Esophagus squamous epithelium (tissue), 4 donors: Measurements from ENCODE around the gene BZW1.

Source experiments
- POLR2A ChIP-seq, 4 donors: fragments of 450-650 bp; IDR thresholded peaks; one replicate each; pipeline ENCODE4 v1.6.1; 2017; ENCODE audit warnings: antibody characterized with exemption in 4 of 4, mild to moderate bottlenecking in 4 of 4, moderate library complexity in 3 of 4
- TF ChIP-seq, protein P1 (sequence below), 6 experiments: fragments of 450-650 bp in 4 of 6; fragments of 200-600 bp in 2 of 6; sonication (generic) in 2 of 6; IDR thresholded peaks; one replicate each; pipeline ENCODE4 v1.5.1; 2016 to 2019; ENCODE audit warnings: antibody characterized with exemption in 6 of 6, mild to moderate bottlenecking in 4 of 6, moderate library complexity in 4 of 6

DNA sequence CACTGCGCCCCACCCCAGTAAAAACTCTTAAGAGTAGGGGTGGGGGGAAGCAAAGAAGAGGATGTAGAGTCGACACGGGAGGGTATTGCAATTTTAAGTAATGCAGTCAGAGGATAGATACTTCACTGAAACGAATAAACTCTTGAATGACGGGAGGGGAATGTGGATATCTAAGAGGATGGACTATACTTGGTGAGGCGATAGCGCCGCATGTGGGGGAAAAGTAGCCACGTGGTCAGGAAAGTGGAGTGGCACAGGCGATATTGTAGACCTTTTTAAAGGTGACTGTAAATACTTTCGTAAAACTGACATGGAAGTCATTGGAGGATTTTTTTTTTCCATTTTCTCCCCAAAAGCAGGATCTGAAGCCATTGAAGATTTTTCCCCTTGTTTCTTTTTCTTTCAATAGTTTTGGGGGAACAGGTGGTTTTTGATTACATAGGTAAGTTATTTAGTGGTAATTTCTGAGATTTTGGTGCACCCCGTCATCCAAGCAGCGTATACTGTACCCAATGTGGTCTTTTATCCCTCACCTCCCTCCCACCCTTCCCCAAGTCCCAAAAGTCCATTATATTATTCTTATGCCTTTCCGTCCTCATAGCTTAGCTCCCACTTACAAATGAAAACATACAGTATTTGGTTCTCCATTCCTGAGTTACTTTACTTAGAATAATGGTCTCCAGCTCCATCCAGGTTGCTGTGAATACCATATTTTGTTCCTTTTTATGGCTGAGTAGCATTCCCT, 39.0 kb downstream of the BZW1 start:
- TF ChIP-seq, protein P1, sequence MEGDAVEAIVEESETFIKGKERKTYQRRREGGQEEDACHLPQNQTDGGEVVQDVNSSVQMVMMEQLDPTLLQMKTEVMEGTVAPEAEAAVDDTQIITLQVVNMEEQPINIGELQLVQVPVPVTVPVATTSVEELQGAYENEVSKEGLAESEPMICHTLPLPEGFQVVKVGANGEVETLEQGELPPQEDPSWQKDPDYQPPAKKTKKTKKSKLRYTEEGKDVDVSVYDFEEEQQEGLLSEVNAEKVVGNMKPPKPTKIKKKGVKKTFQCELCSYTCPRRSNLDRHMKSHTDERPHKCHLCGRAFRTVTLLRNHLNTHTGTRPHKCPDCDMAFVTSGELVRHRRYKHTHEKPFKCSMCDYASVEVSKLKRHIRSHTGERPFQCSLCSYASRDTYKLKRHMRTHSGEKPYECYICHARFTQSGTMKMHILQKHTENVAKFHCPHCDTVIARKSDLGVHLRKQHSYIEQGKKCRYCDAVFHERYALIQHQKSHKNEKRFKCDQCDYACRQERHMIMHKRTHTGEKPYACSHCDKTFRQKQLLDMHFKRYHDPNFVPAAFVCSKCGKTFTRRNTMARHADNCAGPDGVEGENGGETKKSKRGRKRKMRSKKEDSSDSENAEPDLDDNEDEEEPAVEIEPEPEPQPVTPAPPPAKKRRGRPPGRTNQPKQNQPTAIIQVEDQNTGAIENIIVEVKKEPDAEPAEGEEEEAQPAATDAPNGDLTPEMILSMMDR (IDR thresholded peaks at IDR 0.05): no peak
- TF ChIP-seq POLR2A (IDR thresholded peaks at IDR 0.05): no peak
